ES-I3 (cell line): ENCODE results near the gene GRK5.
A peak's percentile ranks its signal among the peaks of the same experiment; 100 is the strongest.
"Not testable (repeated sequence)": the region's sequence is repeated elsewhere in the genome, so short reads cannot be mapped to it uniquely, and the experiment has no call there.

ENCODE experiments used
- H3K36me3 ChIP-seq: 2 replicates; pipeline ENCODE4 v1.6.1; 2013; ENCODE audit warnings: mild to moderate bottlenecking, low read length, control low read depth, moderate library complexity; ENCODE audit not compliant: insufficient read depth
- H3K4me1 ChIP-seq: 2 replicates; pipeline ENCODE4 v1.6.1; 2013; ENCODE audit warnings: mild to moderate bottlenecking, control low read depth, low read length; ENCODE audit not compliant: insufficient read depth
- H3K9ac ChIP-seq: 2 replicates; pipeline ENCODE4 v1.6.1; 2013; ENCODE audit warnings: low read depth, mild to moderate bottlenecking, low read length, moderate library complexity
- H3K9me3 ChIP-seq: 2 replicates; pipeline ENCODE4 v1.6.1; 2013; ENCODE audit warnings: mild to moderate bottlenecking, low read length, moderate library complexity; ENCODE audit not compliant: control insufficient read depth, insufficient read depth

The GRK5 gene

GRCh38 chr10:119207366-119207666, at the start of gene GRK5:
Gene GRK5 (plus strand): TSS chr10:119207571. CDS start chr10:119207918, 347 bp downstream.
- H3K9me3 ChIP-seq = no peaks in the 10 kb centered on the region
- no peaks in the 10 kb centered on the region for H3K36me3 ChIP-seq
- H3K9ac ChIP-seq = peak within 1 kb of the TSS; percentile 80
- peaks cover 33% of the 10 kb centered on the region for H3K4me1 ChIP-seq

GRCh38 chr10:119159332-119159731, 48.0 kb upstream of the GRK5 start:
- Histone ChIP-seq H3K9me3 (no peaks in the 10 kb centered on the region), H3K9ac (no peak overlapping the region), H3K4me1 (no peaks in the 10 kb centered on the region), H3K36me3 (peaks cover 8% of the 10 kb centered on the region; the same call in 1 of the 2 replicates)

- Histone ChIP-seq H3K4me1 (no peaks in the 10 kb centered on the region; the same call in 1 of the 2 replicates), H3K9ac (no peak overlapping the region), H3K36me3 (peaks cover 5% of the 10 kb centered on the region; the same call in 1 of the 2 replicates), H3K9me3 (no peaks in the 10 kb centered on the region)
These were observed 45.5 kb upstream of the GRK5 start for GRCh38 chr10:119161680-119162451.

GRCh38 chr10:119162452-119163092, 44.8 kb upstream of the GRK5 start:
- H3K4me1 ChIP-seq = no peaks in the 10 kb centered on the region; the same call in 1 of the 2 replicates

GRCh38 chr10:119165171-119166117, 41.9 kb upstream of the GRK5 start, which contains the start of gene SFXN4:
Gene SFXN4 (minus strand): TSS chr10:119165714. CDS start chr10:119165647, 67 bp downstream.
- no peaks in the 10 kb centered on the region for H3K9me3 ChIP-seq
- H3K9ac ChIP-seq = peak within 1 kb of the TSS; percentile 78
- no peaks in the 10 kb centered on the region; the same call in 1 of the 2 replicates for H3K4me1 ChIP-seq
- H3K36me3 ChIP-seq = peaks cover 12% of the 10 kb centered on the region

More at GRCh38 chr10:119162452-119163092, 44.8 kb upstream of the GRK5 start:
- no peaks in the 10 kb centered on the region for H3K9me3 ChIP-seq
- H3K9ac ChIP-seq = no peak overlapping the region
- peaks cover 5% of the 10 kb centered on the region; the same call in 1 of the 2 replicates for H3K36me3 ChIP-seq

GRCh38 chr10:119166118-119166500, 41.3 kb upstream of the GRK5 start:
- Histone ChIP-seq H3K9ac (peak overlapping the region; percentile 78), H3K9me3 (no peaks in the 10 kb centered on the region), H3K36me3 (peaks cover 12% of the 10 kb centered on the region), H3K4me1 (no peaks in the 10 kb centered on the region; the same call in 1 of the 2 replicates)

GRCh38 chr10:119166564-119166963, 40.8 kb upstream of the GRK5 start:
- Histone ChIP-seq H3K9me3 (no peaks in the 10 kb centered on the region), H3K4me1 (no peaks in the 10 kb centered on the region; the same call in 1 of the 2 replicates), H3K36me3 (peaks cover 12% of the 10 kb centered on the region), H3K9ac (peak overlapping the region; percentile 78; the same call in 1 of the 2 replicates)

- H3K9me3 ChIP-seq = no peaks in the 10 kb centered on the region
- H3K9ac ChIP-seq = no peak overlapping the region
- no peaks in the 10 kb centered on the region; the same call in 1 of the 2 replicates for H3K4me1 ChIP-seq
- H3K36me3 ChIP-seq = peaks cover 12% of the 10 kb centered on the region
These were observed 40.3 kb upstream of the GRK5 start for GRCh38 chr10:119167041-119167440.

GRCh38 chr10:119174109-119174508, 33.3 kb upstream of the GRK5 start:
- Histone ChIP-seq H3K9ac (no peak overlapping the region), H3K9me3 (no peaks in the 10 kb centered on the region), H3K4me1 (no peaks in the 10 kb centered on the region), H3K36me3 (peaks cover 28% of the 10 kb centered on the region)

GRCh38 chr10:119176166-119176565, 31.2 kb upstream of the GRK5 start:
- Histone ChIP-seq H3K9ac (no peak overlapping the region), H3K9me3 (no peaks in the 10 kb centered on the region), H3K36me3 (peaks cover 21% of the 10 kb centered on the region), H3K4me1 (no peaks in the 10 kb centered on the region)

GRCh38 chr10:119177708-119178371, 29.5 kb upstream of the GRK5 start:
- Histone ChIP-seq H3K4me1 (no peaks in the 10 kb centered on the region), H3K9me3 (no peaks in the 10 kb centered on the region), H3K9ac (peak overlapping the region; percentile 81), H3K36me3 (peaks cover 17% of the 10 kb centered on the region)

GRCh38 chr10:119178372-119179119, 28.8 kb upstream of the GRK5 start, which contains the start of gene PRDX3:
Gene PRDX3 (minus strand): TSS chr10:119178812. CDS start chr10:119178790, 22 bp downstream.
- Histone ChIP-seq H3K9me3 (no peaks in the 10 kb centered on the region), H3K9ac (peak within 1 kb of the TSS; percentile 81), H3K4me1 (no peaks in the 10 kb centered on the region)

GRCh38 chr10:119180850-119181400, 26.4 kb upstream of the GRK5 start:
- H3K36me3 ChIP-seq, H3K9me3 ChIP-seq, H3K4me1 ChIP-seq, H3K9ac ChIP-seq: not testable (repeated sequence)

More at GRCh38 chr10:119178372-119179119, 28.8 kb upstream of the GRK5 start, which contains the start of gene PRDX3:
- H3K36me3 ChIP-seq = peaks cover 16% of the 10 kb centered on the region
